Nephron (organoid): ENCODE measurements around the gene WDR93.

Experiments used
- H3K27ac Mint-ChIP-seq, 3 experiments: 2 replicates each; pipeline ENCODE4 v1.8.0; 2020; ENCODE audit warnings: mixed read lengths in 3 of 3, mild to moderate bottlenecking in 2 of 3, moderate library complexity in 1 of 3
- H3K27me3 Mint-ChIP-seq: 2 replicates; pipeline ENCODE4 v1.8.0; 2021; ENCODE audit warnings: low read depth, mild to moderate bottlenecking, moderate library complexity, mixed read lengths
- H3K36me3 Mint-ChIP-seq: 2 replicates; pipeline ENCODE4 v1.8.0; 2020; ENCODE audit warnings: low read depth, mixed read lengths
- H3K4me1 Mint-ChIP-seq: 2 replicates; pipeline ENCODE4 v1.8.0; 2020; ENCODE audit warnings: mixed read lengths
- H3K4me3 Mint-ChIP-seq, 3 experiments: 2 replicates each; pipeline ENCODE4 v1.8.0; 2020; ENCODE audit warnings: mild to moderate bottlenecking in 3 of 3, mixed read lengths in 3 of 3, moderate library complexity in 2 of 3
- H3K9me3 Mint-ChIP-seq: 2 replicates; pipeline ENCODE4 v1.8.0; 2020; ENCODE audit warnings: mixed read lengths
- CTCF ChIP-seq, 3 experiments: fragments of 200-600 bp; sonication (generic); IDR thresholded peaks; one replicate each; pipeline ENCODE4 v1.5.0; 2021; ENCODE audit warnings: antibody characterized with exemption in 3 of 3; ENCODE audit not compliant: unreplicated experiment in 3 of 3

Gene WDR93

GRCh38 chr15:89652666-89653065 is 37.9 kb upstream of the WDR93 start:
- peaks cover 19% of the 10 kb centered on the region for H3K4me1 Mint-ChIP-seq
- no peaks in the 10 kb centered on the region for H3K27me3 Mint-ChIP-seq
- no peak for TF ChIP-seq CTCF (IDR thresholded peaks at IDR 0.05; ENCODE audit: unreplicated experiment in 3 of 3)
- H3K9me3 Mint-ChIP-seq: no peaks in the 10 kb centered on the region
- peak overlapping the region in 2 of 3 experiments; percentile 45 to 61 for H3K4me3 Mint-ChIP-seq
- no peak overlapping the region for H3K27ac Mint-ChIP-seq
- peaks cover 15% of the 10 kb centered on the region for H3K36me3 Mint-ChIP-seq

- no peak for TF ChIP-seq CTCF (IDR thresholded peaks at IDR 0.05; ENCODE audit: unreplicated experiment in 3 of 3)
- peaks cover 15% of the 10 kb centered on the region for H3K36me3 Mint-ChIP-seq
- H3K4me3 Mint-ChIP-seq: peak overlapping the region; percentile 75 to 88 (median 86)
- no peaks in the 10 kb centered on the region for H3K9me3 Mint-ChIP-seq
- H3K27me3 Mint-ChIP-seq: peaks cover 4% of the 10 kb centered on the region
- H3K4me1 Mint-ChIP-seq: peaks cover 19% of the 10 kb centered on the region
- no peak overlapping the region for H3K27ac Mint-ChIP-seq
These were observed 37.0 kb upstream of the WDR93 start for GRCh38 chr15:89653578-89653977.

- no peaks in the 10 kb centered on the region for H3K9me3 Mint-ChIP-seq
- peaks cover 15% of the 10 kb centered on the region for H3K36me3 Mint-ChIP-seq
- TF ChIP-seq CTCF (IDR thresholded peaks at IDR 0.05; ENCODE audit: unreplicated experiment in 3 of 3): no peak
These were observed 36.3 kb upstream of the WDR93 start for GRCh38 chr15:89654301-89654761.

GRCh38 chr15:89654847-89655805 is 35.5 kb upstream of the WDR93 start, which contains the start of gene KIF7:
KIF7 (minus strand) TSS chr15:89655467; CDS start chr15:89652930, 2,537 bp downstream.
- Mint-ChIP-seq H3K4me1 (peaks cover 19% of the 10 kb centered on the region), H3K9me3 (no peaks in the 10 kb centered on the region), H3K4me3 (peak within 1 kb of the TSS; percentile 87 to 89 (median 88)), H3K27ac (peak within 1 kb of the TSS; percentile 29 to 89 (median 86)), H3K27me3 (peaks cover 4% of the 10 kb centered on the region), H3K36me3 (peaks cover 7% of the 10 kb centered on the region)
- TF ChIP-seq CTCF (IDR thresholded peaks at IDR 0.05; ENCODE audit: unreplicated experiment in 3 of 3): no peak

More at GRCh38 chr15:89654301-89654761, 36.3 kb upstream of the WDR93 start:
- Mint-ChIP-seq H3K27ac (no peak overlapping the region), H3K4me1 (peaks cover 19% of the 10 kb centered on the region), H3K4me3 (peak overlapping the region; percentile 87 to 89 (median 88)), H3K27me3 (peaks cover 4% of the 10 kb centered on the region)

GRCh38 chr15:89656116-89656815 is 34.3 kb upstream of the WDR93 start:
- peak overlapping the region in 2 of 3 experiments; percentile 86 to 89 for H3K27ac Mint-ChIP-seq
- peaks cover 5% of the 10 kb centered on the region for H3K36me3 Mint-ChIP-seq
- H3K4me1 Mint-ChIP-seq: peaks cover 19% of the 10 kb centered on the region
- peak overlapping the region; percentile 87 to 89 (median 88) for H3K4me3 Mint-ChIP-seq
- TF ChIP-seq CTCF (IDR thresholded peaks at IDR 0.05; ENCODE audit: unreplicated experiment in 3 of 3): no peak
- H3K9me3 Mint-ChIP-seq: no peaks in the 10 kb centered on the region
- peaks cover 8% of the 10 kb centered on the region for H3K27me3 Mint-ChIP-seq
